ENCODE data around the gene TBC1D8. TPM values are rescaled to one million over a fixed set of nuclear protein-coding genes. Genes with fewer than 3 reads are reported as not detected.

TBC1D8 gene
- total and polyA plus RNA-seq, 2 of the 8 experiments (the other 6 are each of a cell fraction or from before 2014, with no cell fraction given): 20.8 to 21.8 TPM

GRCh38 chr2:101179982-101180381, 28.8 kb upstream of the TBC1D8 start (continued):
- TF ChIP-seq CHD7 (IDR thresholded peaks at IDR 0.05; ENCODE audit: insufficient replicate concordance, low read length) (no peak), JUN (IDR thresholded peaks at IDR 0.05; ENCODE audit: low read depth, low read length) (no peak), POLR2A (IDR thresholded peaks at IDR 0.05; ENCODE audit: control extremely low read depth in 1 of 2, low read depth in 2 of 2, low read length in 2 of 2) (no peak), CBX8 (IDR thresholded peaks at IDR 0.05; ENCODE audit: borderline replicate concordance, low read depth, low read length) (no peak), RFX5 (IDR thresholded peaks at IDR 0.05; ENCODE audit: borderline replicate concordance, low read depth, low read length) (no peak), ATF2 (IDR thresholded peaks at IDR 0.05; ENCODE audit: low read length) (no peak), SUZ12 (IDR thresholded peaks at IDR 0.05; ENCODE audit: low read length) (no peak), SP4 (IDR thresholded peaks at IDR 0.05; ENCODE audit: low read length) (no peak), E2F6 (IDR thresholded peaks at IDR 0.05) (no peak)
